Activated CD4-positive, alpha-beta T cell treated with anti-CD3 and anti-CD28 coated beads for 24 hours (primary cell): ENCODE measurements around the gene FRMD4B.

ENCODE experiments used
- DNase-seq, 2 donors: peaks; one replicate each; pipeline ENCODE4 v3.0.0-alpha.2; 2020; ENCODE audit warnings: low read depth in 2 of 2

The FRMD4B gene

GRCh38 chr3:69405067-69405466 is 19.2 kb upstream of the FRMD4B start:
- no peak for DNase-seq

DNA sequence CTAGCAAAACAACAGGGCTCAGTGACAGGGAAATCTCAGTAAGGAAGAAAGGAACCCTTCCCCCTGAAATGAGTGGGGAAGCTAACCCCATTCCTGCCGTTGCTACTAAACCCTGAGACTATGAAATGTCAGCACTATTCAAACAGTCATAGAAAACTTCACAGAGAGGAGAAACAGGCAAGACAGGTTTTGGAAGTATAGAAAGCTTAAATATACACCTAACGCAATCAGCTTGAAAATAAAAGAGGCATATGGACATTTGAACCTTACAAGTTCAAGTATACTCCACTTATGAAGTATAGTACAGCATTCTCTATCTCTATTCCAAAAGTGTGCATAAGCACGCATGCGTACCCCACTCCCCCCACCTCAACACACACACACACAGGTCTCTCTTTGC is 17.6 kb upstream of the FRMD4B start:
- DNase-seq, result no peak

DNA sequence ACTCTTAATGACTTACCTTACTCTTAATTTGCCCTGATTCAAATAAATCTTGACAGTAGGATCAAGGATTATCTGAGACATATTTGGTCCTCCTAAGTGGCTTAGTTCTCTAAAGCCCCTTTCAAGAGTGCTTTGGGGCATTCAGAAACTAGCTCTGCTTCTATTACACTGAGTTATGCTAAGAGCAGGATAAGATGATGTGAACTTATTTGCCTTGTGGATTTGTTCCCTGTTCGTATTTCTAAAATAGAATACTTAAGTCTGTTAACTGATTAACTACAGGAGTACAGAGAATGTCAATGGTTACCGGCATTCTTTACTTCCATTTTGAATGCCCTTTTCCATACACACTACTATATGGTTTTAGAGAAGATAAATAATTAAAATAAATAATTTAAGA is 14.8 kb upstream of the FRMD4B start:
- no peak for DNase-seq

DNA sequence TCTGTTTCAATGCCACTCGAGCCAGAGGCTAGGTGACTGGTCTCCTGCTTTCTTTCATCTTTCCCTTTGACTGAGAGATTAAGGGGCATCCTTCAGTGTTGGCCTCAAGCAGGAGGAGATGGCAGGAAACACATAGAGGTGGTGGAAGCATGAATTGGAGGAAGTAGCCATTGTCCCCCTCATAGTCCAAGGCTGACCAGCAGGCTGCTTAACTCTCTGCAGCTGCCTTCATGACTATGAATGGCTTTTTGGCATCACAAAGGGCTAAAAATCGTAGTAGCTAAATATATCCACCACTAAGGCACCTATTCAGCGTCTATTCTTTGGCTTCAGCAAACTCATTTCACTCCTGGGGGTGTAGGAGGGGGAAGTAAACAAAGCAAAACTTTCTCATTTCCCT is 7.0 kb upstream of the FRMD4B start:
- DNase-seq, result no peak

- DNase-seq, result no peak
Observed at GRCh38 chr3:69392415-69392814, 6.5 kb upstream of the FRMD4B start.

DNA sequence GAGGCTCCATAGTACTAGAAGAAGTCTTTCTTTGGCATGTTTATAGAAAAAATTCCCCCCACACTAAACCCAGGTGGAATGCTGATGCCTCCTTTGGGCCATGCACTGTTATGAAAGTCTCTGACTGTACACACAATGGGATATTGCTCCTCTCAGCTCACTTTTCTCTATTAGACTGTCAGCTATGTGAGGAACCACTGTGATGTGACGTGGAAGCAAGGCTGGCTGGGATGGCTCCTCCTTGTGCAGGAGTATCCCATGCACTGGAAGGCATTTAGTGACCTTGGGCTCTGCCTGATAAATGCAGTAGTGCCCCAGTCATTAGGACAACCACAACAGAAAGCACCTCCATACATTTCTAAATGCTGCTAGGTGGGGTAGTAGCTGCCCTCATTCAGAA is 5.7 kb upstream of the FRMD4B start:
- no peak for DNase-seq

DNA sequence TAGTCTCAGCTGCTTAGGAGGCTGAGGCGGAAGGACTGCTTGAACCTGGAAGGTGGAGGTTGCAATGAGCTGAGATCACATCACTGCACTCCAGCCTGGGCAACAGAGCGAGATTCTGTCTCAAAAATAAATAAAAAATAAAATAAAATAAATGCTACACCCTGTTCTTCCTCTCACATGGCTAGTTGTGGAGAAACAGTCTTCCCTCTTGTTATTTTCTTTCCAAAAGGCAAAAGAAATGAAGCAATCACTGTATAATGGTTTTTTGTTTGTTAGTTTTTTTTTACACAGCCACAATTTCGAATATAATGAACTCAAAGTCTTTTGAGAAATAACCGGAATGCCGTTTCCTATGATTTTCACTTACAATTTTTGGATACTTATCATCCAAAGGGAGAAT is 4.9 kb upstream of the FRMD4B start:
- no peak for DNase-seq

- no peak for DNase-seq
Observed at GRCh38 chr3:69389520-69390248, 3.8 kb upstream of the FRMD4B start.

- DNase-seq, result no peak
Observed at GRCh38 chr3:69388241-69388640, 2.4 kb upstream of the FRMD4B start.

GRCh38 chr3:69386556-69387385 is 883 bp upstream of the FRMD4B start:
- no peak for DNase-seq

DNA sequence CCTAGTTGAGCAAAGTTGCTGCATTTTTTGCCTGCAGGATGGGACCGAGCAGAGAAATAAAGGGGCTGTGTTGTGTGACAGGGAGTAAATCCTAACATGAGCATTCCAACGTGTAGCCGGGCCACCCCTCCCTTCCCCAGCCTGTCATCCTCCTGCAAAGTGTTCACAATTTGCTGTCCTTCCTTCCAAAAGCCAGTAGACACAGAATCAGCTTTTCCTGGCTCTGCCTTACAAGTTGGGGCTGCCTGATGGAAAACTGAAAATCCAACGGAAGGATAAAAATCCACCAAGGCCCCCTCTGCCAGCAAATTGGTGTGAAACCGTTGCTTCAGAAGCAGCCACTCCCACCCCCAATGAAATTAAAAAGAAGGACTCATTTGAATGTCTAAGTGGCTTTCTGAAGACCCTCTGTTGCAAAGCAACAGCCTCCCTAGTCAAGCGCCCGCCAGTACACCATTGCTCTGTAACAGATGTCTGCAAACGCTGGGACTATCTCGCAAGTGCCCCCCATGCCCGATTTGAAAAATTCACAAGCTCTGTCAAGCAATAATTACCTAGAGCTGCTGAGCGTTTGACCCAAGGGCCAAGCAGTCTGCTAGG is 665 bp downstream of the FRMD4B start:
- no peak for DNase-seq

DNA sequence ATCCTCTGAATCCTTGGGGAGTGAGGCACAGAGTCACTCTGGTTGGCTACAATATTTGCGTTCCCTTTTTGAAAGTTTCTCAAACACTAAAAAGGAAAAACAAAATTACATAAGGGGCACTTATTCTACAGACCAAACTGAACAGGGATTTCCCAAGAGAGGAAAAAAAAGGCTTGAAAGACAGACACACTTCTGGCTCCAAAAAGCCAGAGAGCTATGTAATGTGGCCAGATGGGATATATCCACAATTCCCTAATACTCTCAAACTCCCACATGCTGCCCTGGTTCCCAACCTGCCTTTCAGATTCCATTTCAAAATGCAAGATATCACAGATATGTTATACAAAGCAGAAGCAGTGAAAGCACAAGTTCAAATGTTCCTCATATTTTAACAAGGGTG is 1.6 kb downstream of the FRMD4B start:
- DNase-seq, result no peak

GRCh38 chr3:69379661-69380060 is 6.2 kb downstream of the FRMD4B start:
- DNase-seq, result no peak

DNA sequence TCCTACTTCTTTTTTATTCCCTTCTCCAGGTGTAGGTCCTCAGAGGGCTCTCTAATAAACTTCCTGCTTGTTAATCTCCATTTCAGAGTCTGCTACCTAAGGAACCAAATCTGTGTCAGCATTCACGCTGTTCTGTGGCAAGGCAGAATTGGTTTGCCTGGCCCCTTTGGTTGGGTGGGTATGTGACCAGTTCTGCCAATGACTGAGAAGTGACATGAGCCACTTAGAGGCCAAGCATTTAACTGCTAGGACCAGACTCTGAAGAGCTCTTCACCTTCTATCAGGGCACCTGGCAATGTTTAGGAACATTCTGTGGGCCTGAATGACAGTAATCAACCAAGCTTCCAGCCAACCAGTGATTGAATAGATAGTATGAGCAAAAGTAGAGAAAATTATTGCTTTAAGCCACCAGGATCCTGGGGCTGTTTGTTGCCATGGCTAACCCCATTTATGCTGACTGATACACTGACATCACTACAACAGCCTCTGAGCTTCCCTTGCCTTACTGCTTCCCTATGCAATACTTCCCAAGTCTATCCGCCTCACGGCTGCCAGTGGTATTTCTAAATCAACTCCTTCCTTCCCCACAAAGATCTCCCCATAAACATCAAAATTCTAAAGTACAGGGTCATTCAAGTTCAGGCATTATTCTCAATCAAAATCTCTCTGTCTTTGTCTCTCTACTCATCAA is 7.6 kb downstream of the FRMD4B start:
- DNase-seq, result no peak

- no peak for DNase-seq
Observed at GRCh38 chr3:69377262-69377661, 8.6 kb downstream of the FRMD4B start.

GRCh38 chr3:69376731-69377130 is 9.2 kb downstream of the FRMD4B start:
- DNase-seq, result no peak

DNA sequence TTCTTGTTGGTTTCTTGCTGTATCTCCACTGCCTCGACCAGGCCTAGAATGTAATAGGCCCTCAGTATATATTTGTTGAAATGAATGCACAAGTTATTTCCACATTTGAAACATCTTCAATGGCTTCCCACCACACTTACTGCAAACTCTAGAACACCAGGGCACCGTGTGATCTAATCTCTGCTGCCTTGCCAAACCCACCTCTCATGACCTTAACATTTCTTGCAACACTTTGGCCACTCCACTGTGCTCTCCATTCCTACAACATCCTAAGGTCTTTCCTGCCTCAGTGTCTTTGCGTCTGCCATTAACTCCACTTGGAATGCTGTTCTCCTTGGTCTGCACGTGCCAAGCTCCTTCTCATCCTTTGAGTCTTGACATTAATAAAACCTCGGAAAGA is 14.1 kb downstream of the FRMD4B start:
- DNase-seq, result no peak

GRCh38 chr3:69370901-69371301 is 15.0 kb downstream of the FRMD4B start:
- DNase-seq, result no peak

- DNase-seq, result peak in 1 of 2 donors; percentile 12
Observed at GRCh38 chr3:69370156-69370883, 15.6 kb downstream of the FRMD4B start.

DNA sequence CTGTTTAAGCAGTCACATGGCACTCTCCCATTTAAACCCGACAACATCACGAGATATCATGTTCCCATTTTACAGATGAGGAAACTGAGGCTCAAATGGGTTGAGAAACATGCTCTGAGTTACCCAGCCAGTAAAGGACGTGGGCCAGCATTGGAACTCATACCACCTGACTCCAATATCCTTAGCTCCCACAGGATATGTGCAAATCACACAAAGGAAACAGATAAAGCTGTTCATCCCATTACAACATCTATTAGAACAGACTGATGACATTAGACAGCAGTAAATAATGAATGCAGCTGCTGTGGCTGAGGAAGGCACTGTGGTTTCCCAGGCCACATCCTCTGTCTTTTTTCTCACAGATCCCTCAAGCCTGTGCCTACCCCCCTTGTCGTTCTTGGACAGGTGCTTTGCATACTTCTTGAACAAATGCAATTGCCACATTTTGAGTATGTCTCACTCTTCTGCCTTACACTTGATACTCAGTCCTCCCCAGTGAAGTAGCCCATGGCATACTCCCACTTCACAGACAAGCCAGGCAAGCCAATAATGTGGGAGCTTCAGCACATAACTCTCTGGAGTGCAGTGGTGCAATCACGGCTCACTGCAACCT is 17.7 kb downstream of the FRMD4B start:
- DNase-seq, result no peak

GRCh38 chr3:69367586-69367985 is 18.3 kb downstream of the FRMD4B start:
- no peak for DNase-seq
